Tibial nerve (tissue), 4 donors: Measurements from ENCODE around the gene ATN1. TPM values are rescaled to one million over a fixed set of nuclear protein-coding genes. Genes with fewer than 3 reads are reported as not detected.
"Not testable (repeated sequence)": the region's sequence is repeated elsewhere in the genome, so short reads cannot be mapped to it uniquely, and the experiment has no call there.

Experiments
- DNase-seq, 2 donors: peaks; one replicate each; pipeline ENCODE4 v3.0.0-alpha.2; 2019; ENCODE audit warnings: low spot score in 2 of 2
- H3K27ac ChIP-seq, 4 donors: fragments of 200-600 bp; sonication (generic) in 3 of 4; one replicate each; pipeline ENCODE4 v1.5.1; 2017 to 2019; ENCODE audit warnings: mild to moderate bottlenecking in 1 of 4
- H3K27me3 ChIP-seq, 2 donors: fragments of 200-600 bp; sonication (generic) in 1 of 2; one replicate each; pipeline versions ENCODE4 v1.5.1 to v1.6.0; 2017 to 2019
- H3K36me3 ChIP-seq, 3 donors: fragments of 200-600 bp; sonication (generic); one replicate each; pipeline ENCODE4 v1.5.1; 2018 to 2019
- H3K4me1 ChIP-seq, 4 donors: fragments of 200-600 bp; sonication (generic) in 3 of 4; one replicate each; pipeline ENCODE4 v1.5.1; 2017 to 2019
- H3K4me3 ChIP-seq, 4 donors: fragments of 200-600 bp; sonication (generic) in 3 of 4; one replicate each; pipeline ENCODE4 v1.5.1; 2017 to 2019; ENCODE audit warnings: mild to moderate bottlenecking in 1 of 4, moderate library complexity in 1 of 4
- H3K9me3 ChIP-seq, 4 donors: fragments of 200-600 bp; sonication (generic) in 3 of 4; one replicate each; pipeline ENCODE4 v1.5.1; 2017 to 2019
- EP300 ChIP-seq, 2 donors: sonication (generic); formaldehyde crosslinking; IDR thresholded peaks; one replicate each; pipeline ENCODE4 v1.6.1; 2017; ENCODE audit warnings: antibody characterized with exemption in 2 of 2, mild to moderate bottlenecking in 1 of 2
- POLR2A ChIP-seq, 2 donors: fragments of 450-650 bp; IDR thresholded peaks; one replicate each; pipeline ENCODE4 v1.6.1; 2017; ENCODE audit warnings: antibody characterized with exemption in 2 of 2, mild to moderate bottlenecking in 2 of 2, moderate library complexity in 2 of 2
- WGBS, 2 donors: methylation state at CpG; one replicate each; pipeline ENCODE4 v1.1.5; 2018; 5-methylcytosine and 5-hydroxymethylcytosine counted together
- total RNA-seq, 4 donors: library from RNA; depleted of rRNA; stranded (reverse); fragments of >200 nt; gene quantifications; one replicate each; pipeline ENCODE4 v1.1.0, GENCODE V29; 2016
- TF ChIP-seq, protein P1 (sequence below), 5 experiments: fragments of 200-600 bp in 3 of 5; fragments of 450-650 bp in 2 of 5; sonication (generic) in 3 of 5; IDR thresholded peaks; one replicate each; pipeline ENCODE4 v1.5.1; 2016 to 2019; ENCODE audit warnings: antibody characterized with exemption in 5 of 5, mild to moderate bottlenecking in 3 of 5, moderate library complexity in 2 of 5

ATN1 gene
- total RNA-seq, 4 donors from 2014 or later = 92.2 to 260 (median 123) TPM

- WGBS, 2 donors = 64 to 74% methylated on average over 1 of the region's 1 CpG
- Histone ChIP-seq H3K36me3 (peaks cover 0 to 21% (median 5%) of the 10 kb centered on the region in 3 donors), H3K27ac (peak overlapping the region in 2 of 4 donors; percentile 88 to 95), H3K9me3 (no peaks in the 10 kb centered on the region), H3K4me1 (peaks cover 0 to 30% (median 16%) of the 10 kb centered on the region in 4 donors), H3K27me3 (no peaks in the 10 kb centered on the region), H3K4me3 (no peak overlapping the region)
- TF ChIP-seq, protein P1, sequence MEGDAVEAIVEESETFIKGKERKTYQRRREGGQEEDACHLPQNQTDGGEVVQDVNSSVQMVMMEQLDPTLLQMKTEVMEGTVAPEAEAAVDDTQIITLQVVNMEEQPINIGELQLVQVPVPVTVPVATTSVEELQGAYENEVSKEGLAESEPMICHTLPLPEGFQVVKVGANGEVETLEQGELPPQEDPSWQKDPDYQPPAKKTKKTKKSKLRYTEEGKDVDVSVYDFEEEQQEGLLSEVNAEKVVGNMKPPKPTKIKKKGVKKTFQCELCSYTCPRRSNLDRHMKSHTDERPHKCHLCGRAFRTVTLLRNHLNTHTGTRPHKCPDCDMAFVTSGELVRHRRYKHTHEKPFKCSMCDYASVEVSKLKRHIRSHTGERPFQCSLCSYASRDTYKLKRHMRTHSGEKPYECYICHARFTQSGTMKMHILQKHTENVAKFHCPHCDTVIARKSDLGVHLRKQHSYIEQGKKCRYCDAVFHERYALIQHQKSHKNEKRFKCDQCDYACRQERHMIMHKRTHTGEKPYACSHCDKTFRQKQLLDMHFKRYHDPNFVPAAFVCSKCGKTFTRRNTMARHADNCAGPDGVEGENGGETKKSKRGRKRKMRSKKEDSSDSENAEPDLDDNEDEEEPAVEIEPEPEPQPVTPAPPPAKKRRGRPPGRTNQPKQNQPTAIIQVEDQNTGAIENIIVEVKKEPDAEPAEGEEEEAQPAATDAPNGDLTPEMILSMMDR (IDR thresholded peaks at IDR 0.05) = no peak
- TF ChIP-seq POLR2A (IDR thresholded peaks at IDR 0.05) (no peak), EP300 (IDR thresholded peaks at IDR 0.05) (no peak)
- no peak for DNase-seq
These were observed 24.0 kb upstream of the ATN1 start for GRCh38 chr12:6903722-6904121.

GRCh38 chr12:6904280-6905276 is 23.2 kb upstream of the ATN1 start, which contains the start of gene LRRC23:
LRRC23 (plus strand) TSS chr12:6904822; CDS start chr12:6905634, 812 bp downstream.
- 4 to 5% methylated on average over 34 of the region's 34 CpGs for WGBS, 2 donors
- H3K36me3 ChIP-seq = peaks cover 0 to 21% (median 5%) of the 10 kb centered on the region in 3 donors
- TF ChIP-seq POLR2A (IDR thresholded peaks at IDR 0.05) (peak in 1 of 2 donors; percentile 77), EP300 (IDR thresholded peaks at IDR 0.05) (peak; percentile 90 to 91)
- TF ChIP-seq, protein P1 (IDR thresholded peaks at IDR 0.05) = peak in 1 of 5 experiments; percentile 61
- no peaks in the 10 kb centered on the region for H3K27me3 ChIP-seq
- DNase-seq = peak; percentile 96 to 99
- H3K4me1 ChIP-seq = peaks cover 0 to 25% (median 12%) of the 10 kb centered on the region in 4 donors
- peak within 1 kb of the TSS; percentile 68 to 95 (median 79) for H3K27ac ChIP-seq
- no peaks in the 10 kb centered on the region for H3K9me3 ChIP-seq
- peak within 1 kb of the TSS; percentile 54 to 79 (median 58) for H3K4me3 ChIP-seq

DNA sequence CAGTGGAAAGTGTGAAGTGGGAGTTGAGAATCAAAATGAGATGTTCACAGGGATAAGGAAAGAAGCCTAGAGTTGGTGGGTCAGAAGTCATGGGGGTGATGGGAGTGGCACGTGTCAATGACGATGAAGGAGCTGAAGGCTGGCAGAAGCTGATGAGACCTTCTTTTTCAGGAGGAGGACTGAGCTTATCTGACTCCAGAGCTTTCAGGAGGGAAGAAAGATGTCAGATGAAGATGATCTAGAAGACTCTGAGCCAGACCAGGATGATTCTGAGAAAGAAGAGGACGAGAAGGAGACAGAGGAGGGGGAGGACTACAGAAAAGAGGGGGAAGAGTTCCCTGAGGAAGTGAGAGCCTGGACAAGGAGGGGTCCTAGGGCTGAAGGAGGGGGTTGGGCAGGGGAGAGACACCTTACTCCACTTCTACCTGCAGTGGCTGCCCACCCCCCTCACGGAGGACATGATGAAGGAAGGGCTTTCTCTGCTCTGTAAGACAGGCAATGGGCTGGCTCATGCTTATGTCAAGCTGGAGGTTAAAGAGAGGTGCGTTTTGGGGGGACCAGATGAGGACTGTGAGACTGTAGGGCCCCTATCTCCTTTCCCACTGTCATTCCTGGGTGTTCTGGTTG is 22.2 kb upstream of the ATN1 start:
- no peak for DNase-seq
- Histone ChIP-seq H3K36me3 (peaks cover 0 to 21% (median 5%) of the 10 kb centered on the region in 3 donors), H3K4me1 (peaks cover 0 to 15% (median 9%) of the 10 kb centered on the region in 4 donors), H3K27me3 (no peaks in the 10 kb centered on the region), H3K4me3 (peak overlapping the region in 3 of 4 donors; percentile 55 to 79 (median 60)), H3K27ac (peak overlapping the region; percentile 68 to 95 (median 79)), H3K9me3 (no peaks in the 10 kb centered on the region)
- WGBS, 2 donors = 56 to 58% methylated on average over 5 of the region's 5 CpGs
- TF ChIP-seq POLR2A (IDR thresholded peaks at IDR 0.05) (no peak), EP300 (IDR thresholded peaks at IDR 0.05) (no peak)

- WGBS, 2 donors = 97 to 98% methylated on average over 11 of the region's 11 CpGs
- not testable (repeated sequence) for H3K27me3 ChIP-seq, H3K27ac ChIP-seq, DNase-seq, H3K9me3 ChIP-seq, H3K4me3 ChIP-seq
- Histone ChIP-seq H3K36me3 (peaks cover 0 to 21% (median 5%) of the 10 kb centered on the region in 3 donors), H3K4me1 (peaks cover 0 to 15% (median 9%) of the 10 kb centered on the region in 4 donors)
These were observed 19.6 kb upstream of the ATN1 start for GRCh38 chr12:6908141-6908540.

- TF ChIP-seq, protein P1 (IDR thresholded peaks at IDR 0.05) = no peak
- no peak for DNase-seq
- Histone ChIP-seq H3K4me3 (no peak overlapping the region), H3K9me3 (no peaks in the 10 kb centered on the region), H3K27me3 (no peaks in the 10 kb centered on the region), H3K4me1 (peaks cover 0 to 17% (median 9%) of the 10 kb centered on the region in 4 donors), H3K27ac (no peak overlapping the region), H3K36me3 (peaks cover 0 to 21% (median 5%) of the 10 kb centered on the region in 3 donors)
- 81 to 85% methylated on average over 4 of the region's 4 CpGs for WGBS, 2 donors
These were observed 18.2 kb upstream of the ATN1 start for GRCh38 chr12:6909421-6910145.
